Measurements from ENCODE around the gene SHROOM2.
A peak's percentile ranks its signal among the peaks of the same experiment; 100 is the strongest.

The SHROOM2 gene

DNA sequence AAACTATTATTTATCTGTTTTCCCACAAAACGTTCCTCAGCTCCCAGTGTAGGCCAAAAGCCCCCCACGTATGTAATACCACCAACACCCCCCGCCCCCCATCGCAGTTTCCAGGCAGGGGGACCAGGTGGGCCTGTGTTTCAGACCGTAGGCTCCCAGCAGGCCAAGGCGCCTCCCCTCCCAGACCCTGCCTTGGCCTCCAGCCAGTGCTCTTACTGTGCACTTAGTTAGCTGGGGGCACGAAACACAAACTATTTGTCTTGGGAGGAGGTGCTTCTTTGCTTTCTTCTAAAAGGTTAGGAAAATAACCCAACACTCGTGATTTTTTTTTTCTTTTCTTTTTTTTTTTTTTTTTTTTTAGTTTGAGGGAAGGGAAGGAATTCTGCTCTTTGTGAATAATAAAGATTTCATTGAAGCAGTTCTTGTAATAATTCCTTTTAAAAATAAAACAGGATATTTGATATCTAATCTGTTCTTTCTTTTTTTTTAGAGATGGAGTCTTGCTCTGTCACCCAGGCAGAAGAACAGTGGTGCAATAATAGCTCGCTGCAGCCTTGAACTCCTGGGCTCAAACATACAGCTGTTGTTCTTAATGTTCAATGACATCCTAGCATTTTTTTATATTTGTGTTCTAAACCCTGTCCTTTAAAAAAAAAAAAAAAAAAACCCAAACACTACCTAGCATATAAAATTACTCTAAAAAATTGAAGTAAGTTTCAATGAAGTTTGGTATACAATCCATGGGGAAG is 98.0 kb downstream of the SHROOM2 start:
- no peak for DNase-seq
- H3K36me3 ChIP-seq (replicated peaks; ENCODE audit: insufficient read depth, low read length) = no peaks in the 10 kb centered on the region
- H3K27me3 ChIP-seq (replicated peaks; ENCODE audit: insufficient read depth, low read length) = no peaks in the 10 kb centered on the region
- no peaks in the 10 kb centered on the region for H3K9me2 ChIP-seq (replicated peaks; ENCODE audit: insufficient read depth, low read length)
- no peak overlapping the region for H3K4me3 ChIP-seq (ENCODE audit: low read length)
- no peak overlapping the region for H3K9ac ChIP-seq (ENCODE audit: low read length)
- no peak overlapping the region for H2AFZ ChIP-seq (ENCODE audit: low read length)
- TF ChIP-seq, protein P1, sequence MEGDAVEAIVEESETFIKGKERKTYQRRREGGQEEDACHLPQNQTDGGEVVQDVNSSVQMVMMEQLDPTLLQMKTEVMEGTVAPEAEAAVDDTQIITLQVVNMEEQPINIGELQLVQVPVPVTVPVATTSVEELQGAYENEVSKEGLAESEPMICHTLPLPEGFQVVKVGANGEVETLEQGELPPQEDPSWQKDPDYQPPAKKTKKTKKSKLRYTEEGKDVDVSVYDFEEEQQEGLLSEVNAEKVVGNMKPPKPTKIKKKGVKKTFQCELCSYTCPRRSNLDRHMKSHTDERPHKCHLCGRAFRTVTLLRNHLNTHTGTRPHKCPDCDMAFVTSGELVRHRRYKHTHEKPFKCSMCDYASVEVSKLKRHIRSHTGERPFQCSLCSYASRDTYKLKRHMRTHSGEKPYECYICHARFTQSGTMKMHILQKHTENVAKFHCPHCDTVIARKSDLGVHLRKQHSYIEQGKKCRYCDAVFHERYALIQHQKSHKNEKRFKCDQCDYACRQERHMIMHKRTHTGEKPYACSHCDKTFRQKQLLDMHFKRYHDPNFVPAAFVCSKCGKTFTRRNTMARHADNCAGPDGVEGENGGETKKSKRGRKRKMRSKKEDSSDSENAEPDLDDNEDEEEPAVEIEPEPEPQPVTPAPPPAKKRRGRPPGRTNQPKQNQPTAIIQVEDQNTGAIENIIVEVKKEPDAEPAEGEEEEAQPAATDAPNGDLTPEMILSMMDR (IDR thresholded peaks at IDR 0.05; ENCODE audit: low read length) = no peak
- TF ChIP-seq EZH2phosphoT487 (IDR thresholded peaks at IDR 0.05; ENCODE audit: low read length) (no peak), EZH2 (optimal IDR thresholded peaks at IDR 0.05; ENCODE audit: low read depth, low read length) (no peak)
- no peaks in the 10 kb centered on the region for H3K79me2 ChIP-seq (ENCODE audit: low read length)
- H3K4me1 ChIP-seq (ENCODE audit: low read length) = no peaks in the 10 kb centered on the region
- H3K27ac ChIP-seq (ENCODE audit: low read length) = no peak overlapping the region
- H3K9me3 ChIP-seq (replicated peaks; ENCODE audit: insufficient read depth, low read length) = no peaks in the 10 kb centered on the region
- H4K20me1 ChIP-seq (ENCODE audit: insufficient read depth, low read length) = no peaks in the 10 kb centered on the region
- no peaks in the 10 kb centered on the region for H3F3A ChIP-seq (ENCODE audit: insufficient read depth, low read length)
- no peak overlapping the region for H3K4me2 ChIP-seq (ENCODE audit: low read depth, low read length)

DNA sequence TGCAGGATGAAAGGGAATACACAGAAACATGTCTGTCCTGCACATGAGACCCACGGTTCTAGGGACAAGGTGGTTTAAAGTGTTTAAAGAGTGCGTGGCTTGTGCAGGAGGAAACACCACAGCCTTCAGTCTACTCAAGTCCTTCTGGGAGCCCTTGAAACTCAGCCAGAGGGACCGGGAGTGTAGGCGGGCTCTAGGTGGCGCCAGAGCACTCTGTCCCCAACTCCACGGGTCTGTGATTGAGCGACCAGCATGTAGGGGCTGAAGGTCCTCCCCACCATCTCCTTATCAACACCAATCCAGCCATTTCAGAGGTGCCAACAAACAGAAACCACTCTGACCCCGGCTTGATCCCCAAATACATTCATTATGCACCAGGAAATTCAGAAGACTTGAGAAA is 98.9 kb downstream of the SHROOM2 start:
- Histone ChIP-seq H3K4me2 (ENCODE audit: low read depth, low read length) (no peak overlapping the region), H3K27ac (ENCODE audit: low read length) (no peak overlapping the region), H3K4me1 (ENCODE audit: low read length) (no peaks in the 10 kb centered on the region), H3K79me2 (ENCODE audit: low read length) (no peaks in the 10 kb centered on the region), H3F3A (ENCODE audit: insufficient read depth, low read length) (no peaks in the 10 kb centered on the region), H3K9me2 (replicated peaks; ENCODE audit: insufficient read depth, low read length) (no peaks in the 10 kb centered on the region), H3K9me3 (replicated peaks; ENCODE audit: insufficient read depth, low read length) (no peaks in the 10 kb centered on the region), H3K9ac (ENCODE audit: low read length) (no peak overlapping the region), H3K4me3 (ENCODE audit: low read length) (no peak overlapping the region), H2AFZ (ENCODE audit: low read length) (no peak overlapping the region), H3K27me3 (replicated peaks; ENCODE audit: insufficient read depth, low read length) (no peaks in the 10 kb centered on the region), H4K20me1 (ENCODE audit: insufficient read depth, low read length) (no peaks in the 10 kb centered on the region), H3K36me3 (replicated peaks; ENCODE audit: insufficient read depth, low read length) (no peaks in the 10 kb centered on the region)
- TF ChIP-seq EZH2phosphoT487 (IDR thresholded peaks at IDR 0.05; ENCODE audit: low read length) (no peak), EZH2 (optimal IDR thresholded peaks at IDR 0.05; ENCODE audit: low read depth, low read length) (no peak)
- TF ChIP-seq, protein P1 (IDR thresholded peaks at IDR 0.05; ENCODE audit: low read length) = peak; percentile 64
- DNase-seq = peak; percentile 43

DNA sequence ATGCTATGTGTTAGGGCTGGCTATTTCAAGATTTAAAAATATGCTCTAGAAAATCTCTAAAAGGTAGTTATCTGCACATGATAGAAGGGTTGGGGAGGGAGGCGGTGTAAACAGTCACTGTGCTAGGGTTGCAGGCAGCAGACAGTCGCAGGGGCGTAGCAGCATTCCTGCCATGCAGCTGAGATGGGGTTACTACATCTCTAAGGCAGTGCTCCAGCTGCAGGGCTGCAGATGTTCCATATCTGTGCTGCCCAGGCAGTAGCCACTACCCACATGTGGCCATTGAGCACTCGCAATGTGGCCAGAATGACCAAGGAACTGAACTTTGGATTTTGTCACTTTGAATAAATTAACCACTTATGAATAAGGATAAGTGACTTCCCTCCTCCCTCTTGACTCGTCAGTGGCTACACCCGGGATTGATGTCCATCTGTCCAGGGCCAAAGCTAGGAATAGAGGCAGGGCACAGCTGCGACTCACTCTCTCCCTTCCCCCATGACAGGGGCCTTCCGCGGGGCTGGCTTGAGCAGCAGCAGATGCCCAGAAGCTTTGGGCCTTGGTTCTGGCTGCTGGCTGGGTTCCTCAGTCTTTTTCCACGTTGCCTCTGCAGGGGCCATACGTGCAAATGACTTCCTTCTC is 101.5 kb downstream of the SHROOM2 start:
- no peak for DNase-seq
- H3K27me3 ChIP-seq (replicated peaks; ENCODE audit: insufficient read depth, low read length) = no peaks in the 10 kb centered on the region
- H3K79me2 ChIP-seq (ENCODE audit: low read length) = no peaks in the 10 kb centered on the region
- H2AFZ ChIP-seq (ENCODE audit: low read length) = no peak overlapping the region
- no peak overlapping the region for H3K4me2 ChIP-seq (ENCODE audit: low read depth, low read length)
- H3K9me3 ChIP-seq (replicated peaks; ENCODE audit: insufficient read depth, low read length) = no peaks in the 10 kb centered on the region
- no peaks in the 10 kb centered on the region for H3K4me1 ChIP-seq (ENCODE audit: low read length)
- no peaks in the 10 kb centered on the region for H3F3A ChIP-seq (ENCODE audit: insufficient read depth, low read length)
- H3K9me2 ChIP-seq (replicated peaks; ENCODE audit: insufficient read depth, low read length) = no peaks in the 10 kb centered on the region
- H3K27ac ChIP-seq (ENCODE audit: low read length) = no peak overlapping the region
- H3K36me3 ChIP-seq (replicated peaks; ENCODE audit: insufficient read depth, low read length) = no peaks in the 10 kb centered on the region
- H3K9ac ChIP-seq (ENCODE audit: low read length) = no peak overlapping the region
- TF ChIP-seq, protein P1 (IDR thresholded peaks at IDR 0.05; ENCODE audit: low read length) = no peak
- no peak for TF ChIP-seq EZH2 (optimal IDR thresholded peaks at IDR 0.05; ENCODE audit: low read depth, low read length)
- H3K4me3 ChIP-seq (ENCODE audit: low read length) = no peak overlapping the region
- no peaks in the 10 kb centered on the region for H4K20me1 ChIP-seq (ENCODE audit: insufficient read depth, low read length)
